Erythroblast (primary cell): Measurements from ENCODE around the gene MLLT1.

Source experiments
- GATA1 ChIP-seq: IDR thresholded peaks from 2 replicates; pipeline ENCODE4 v1.6.1; 2011; ENCODE audit warnings: low read depth, mild to moderate bottlenecking, control low read depth, low read length, moderate library complexity
- POLR2A ChIP-seq: IDR thresholded peaks from 2 replicates; pipeline ENCODE4 v1.6.1; 2011; ENCODE audit warnings: mild to moderate bottlenecking, low read length

DNA sequence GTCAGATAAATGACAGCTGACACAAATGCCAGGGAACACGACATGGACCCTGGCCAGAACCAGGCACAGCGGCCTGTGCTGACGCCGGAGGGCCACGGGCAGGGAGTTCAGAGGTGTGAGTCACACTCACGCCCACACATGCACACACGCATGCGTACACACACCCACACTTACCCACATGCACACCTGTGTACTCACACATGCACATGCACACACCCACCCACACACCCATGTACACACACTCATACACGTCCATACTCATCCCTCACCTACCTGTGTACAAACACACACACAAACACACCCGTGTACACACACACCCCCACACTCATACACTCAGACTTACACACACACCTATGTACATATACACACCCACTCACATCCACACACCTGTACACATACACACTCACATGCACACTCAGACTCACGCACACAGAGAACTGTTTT is 40.4 kb downstream of the MLLT1 start:
- no peak for TF ChIP-seq POLR2A
- TF ChIP-seq GATA1: no peak
